NCI-H524 (cell line): Measurements from ENCODE around the gene ENO3.

Experiments
- DNase-seq, 2 experiments: peaks; one replicate each; lab custom pipeline; 2025; lab: John Stamatoyannopoulos, UW

The ENO3 gene

GRCh38 chr17:4950075-4950745 lies 709 bp upstream of the ENO3 start:
- DNase-seq = peak in 1 of 2 experiments; percentile 36

- DNase-seq = no peak
These were observed 567 bp downstream of the ENO3 start for GRCh38 chr17:4951486-4951885.

- DNase-seq = no peak
These were observed 2.6 kb downstream of the ENO3 start for GRCh38 chr17:4953451-4953961.

- no peak for DNase-seq
These were observed 4.2 kb downstream of the ENO3 start for GRCh38 chr17:4955091-4955490.

GRCh38 chr17:4956493-4957061 lies 5.7 kb downstream of the ENO3 start:
- DNase-seq = no peak

- no peak for DNase-seq
These were observed 7.2 kb downstream of the ENO3 start for GRCh38 chr17:4958102-4958501.

GRCh38 chr17:4959261-4959965 lies 8.5 kb downstream of the ENO3 start:
- no peak for DNase-seq

GRCh38 chr17:4960279-4960922 lies 9.5 kb downstream of the ENO3 start:
- no peak for DNase-seq

- DNase-seq = no peak
These were observed 14.5 kb downstream of the ENO3 start for GRCh38 chr17:4965311-4965986.

- peak; percentile 96 to 99 for DNase-seq
These were observed 16.1 kb downstream of the ENO3 start for GRCh38 chr17:4966844-4967538.

GRCh38 chr17:4967539-4968485 lies 16.9 kb downstream of the ENO3 start, which contains the start of gene SPAG7:
Gene SPAG7 (minus strand): TSS chr17:4967817. CDS start chr17:4967804, 13 bp downstream.
- peak; percentile 90 to 91 for DNase-seq

GRCh38 chr17:4968486-4969046 lies 17.6 kb downstream of the ENO3 start:
- DNase-seq = no peak

GRCh38 chr17:4969047-4969550 lies 18.2 kb downstream of the ENO3 start:
- no peak for DNase-seq

- DNase-seq = no peak
These were observed 18.7 kb downstream of the ENO3 start for GRCh38 chr17:4969551-4970173.

- DNase-seq = no peak
These were observed 19.4 kb downstream of the ENO3 start for GRCh38 chr17:4970273-4970672.

GRCh38 chr17:4971826-4972225 lies 20.9 kb downstream of the ENO3 start:
- no peak for DNase-seq

- no peak for DNase-seq
These were observed 21.4 kb downstream of the ENO3 start for GRCh38 chr17:4972322-4972721.

- DNase-seq = no peak
These were observed 21.8 kb downstream of the ENO3 start for GRCh38 chr17:4972752-4973151.
